IMR-90 (cell line): Measurements from ENCODE around the gene ERC2. TPM values are rescaled to one million over a fixed set of nuclear protein-coding genes. Genes with fewer than 3 reads are reported as not detected.

Experiments used
- ATAC-seq: fragments of 200-7000 bp; cut with Tn5 transposase; 2 replicates; pipeline ENCODE4 v1.9.1; 2020; ENCODE audit warnings: low read depth, mild to moderate bottlenecking, moderate library complexity
- BruUV-seq: library from RNA; stranded (reverse); fragments of 400-500 nt; replicated peaks from 2 replicates; lab custom pipeline; 2021; lab: Mats Ljungman, UMichigan
- CTCF ChIA-PET: fragments of 300-600 bp; formaldehyde crosslinking; extraction: SDS; loops from one replicate; lab custom pipeline; 2021; ENCODE audit warnings: antibody characterized with exemption; lab: Yijun Ruan, JAX
- POLR2A ChIA-PET: fragments of 300-600 bp; sonication (Branson Sonifier 250); formaldehyde crosslinking; loops from one replicate; lab custom pipeline; 2022; ENCODE audit warnings: antibody characterized with exemption; ENCODE audit not compliant: unreplicated experiment; lab: Charles Lee
- DNase-seq: peaks from one replicate; pipeline ENCODE4 v3.0.0; 2013
- H2AFZ ChIP-seq: replicated peaks from 2 replicates; pipeline ENCODE3; 2013; ENCODE audit warnings: low read length, mild to moderate bottlenecking; ENCODE audit not compliant: poor library complexity
- H2AK5ac ChIP-seq: 2 replicates; pipeline ENCODE4 v1.6.1; 2013; ENCODE audit warnings: low read depth, low read length, inconsistent platforms
- H2AK9ac ChIP-seq: replicated peaks from 2 replicates; pipeline ENCODE3; 2013; ENCODE audit warnings: mild to moderate bottlenecking, low read depth, low read length, moderate library complexity; ENCODE audit not compliant: poor library complexity
- H2BK120ac ChIP-seq: 2 replicates; pipeline ENCODE4 v1.6.1; 2013; ENCODE audit warnings: low read depth, low read length, inconsistent platforms
- H2BK15ac ChIP-seq: 3 replicates; pipeline ENCODE4 v1.6.1; 2013; ENCODE audit warnings: low read depth, low read length, inconsistent platforms
- H2BK20ac ChIP-seq: 2 replicates; pipeline ENCODE4 v1.6.1; 2013; ENCODE audit warnings: low read depth, mild to moderate bottlenecking, inconsistent platforms, low read length, moderate library complexity
- H2BK5ac ChIP-seq: 2 replicates; pipeline ENCODE4 v1.6.1; 2013; ENCODE audit warnings: mild to moderate bottlenecking, low read depth, low read length, inconsistent platforms; ENCODE audit not compliant: poor library complexity, severe bottlenecking
- H3K14ac ChIP-seq: replicated peaks from 2 replicates; pipeline ENCODE4 v1.6.1; 2013; ENCODE audit warnings: low read depth, low read length, inconsistent platforms
- H3K18ac ChIP-seq: 2 replicates; pipeline ENCODE4 v1.6.1; 2013; ENCODE audit warnings: low read depth, low read length, control low read depth
- H3K23ac ChIP-seq: 2 replicates; pipeline ENCODE4 v1.6.1; 2013; ENCODE audit warnings: low read depth, low read length, inconsistent platforms
- H3K27ac ChIP-seq: 2 replicates; pipeline ENCODE4 v1.5.1; 2013; ENCODE audit warnings: mild to moderate bottlenecking, control low read depth, low read length; ENCODE audit not compliant: insufficient read depth
- H3K27me3 ChIP-seq: 2 replicates; pipeline ENCODE4 v1.6.1; 2013; ENCODE audit warnings: low read length; ENCODE audit not compliant: control insufficient read depth, insufficient read depth
- H3K36me3 ChIP-seq: 2 replicates; pipeline ENCODE4 v1.6.1; 2013; ENCODE audit warnings: low read length, mixed read lengths; ENCODE audit not compliant: control insufficient read depth, insufficient read depth
- H3K4ac ChIP-seq: 2 replicates; pipeline ENCODE4 v1.6.1; 2013; ENCODE audit warnings: low read depth, low read length, inconsistent platforms
- H3K4me1 ChIP-seq: 2 replicates; pipeline ENCODE4 v1.6.1; 2013; ENCODE audit warnings: low read length, mixed read lengths; ENCODE audit not compliant: control insufficient read depth, insufficient read depth
- H3K4me2 ChIP-seq: 2 replicates; pipeline ENCODE4 v1.6.1; 2013; ENCODE audit warnings: low read depth, mild to moderate bottlenecking, control low read depth, low read length, moderate library complexity
- H3K4me3 ChIP-seq: 2 replicates; pipeline ENCODE4 v1.5.1; 2013; ENCODE audit warnings: low read depth, mild to moderate bottlenecking, control low read depth, low read length, moderate library complexity; ENCODE audit not compliant: insufficient read depth
- H3K56ac ChIP-seq: 2 replicates; pipeline ENCODE4 v1.6.1; 2013; ENCODE audit warnings: low read length, inconsistent platforms; ENCODE audit not compliant: insufficient read depth; ENCODE audit errors: extremely low read depth
- H3K79me1 ChIP-seq, 2 experiments: 2 replicates each; pipeline ENCODE4 v1.6.1; 2013; ENCODE audit warnings: low read length in 2 of 2, inconsistent platforms in 1 of 2, low read depth in 1 of 2
- H3K9ac ChIP-seq: 2 replicates; pipeline ENCODE4 v1.6.1; 2013; ENCODE audit warnings: low read depth, low read length, control low read depth
- H3K9me1 ChIP-seq: 2 replicates; pipeline ENCODE4 v1.6.1; 2013; ENCODE audit warnings: low read length, inconsistent platforms; ENCODE audit not compliant: insufficient read depth
- H3K9me3 ChIP-seq: 2 replicates; pipeline ENCODE4 v1.6.1; 2013; ENCODE audit warnings: low read length; ENCODE audit not compliant: control insufficient read depth, insufficient read depth
- H4K20me1 ChIP-seq: 2 replicates; pipeline ENCODE4 v1.6.1; 2013; ENCODE audit warnings: low read length, inconsistent platforms; ENCODE audit not compliant: insufficient read depth
- H4K5ac ChIP-seq: 2 replicates; pipeline ENCODE4 v1.6.1; 2013; ENCODE audit warnings: mild to moderate bottlenecking, low read depth, low read length, control low read depth
- H4K8ac ChIP-seq, 2 experiments: 2 replicates each; pipeline ENCODE4 v1.6.1; 2013; ENCODE audit warnings: low read depth in 2 of 2, low read length in 2 of 2, control low read depth in 1 of 2, inconsistent platforms in 1 of 2
- H4K91ac ChIP-seq: 2 replicates; pipeline ENCODE4 v1.6.1; 2013; ENCODE audit warnings: low read depth, low read length, inconsistent platforms; ENCODE audit not compliant: insufficient read depth
- CEBPB ChIP-seq: IDR thresholded peaks from 2 replicates; pipeline ENCODE4 v1.6.1; 2012; ENCODE audit warnings: low read depth, low read length, improper control_type of control experiment
- FOS ChIP-seq: fragments of 150-350 bp; IDR thresholded peaks from 2 replicates; pipeline ENCODE4 v1.6.1; 2016; ENCODE audit warnings: low read depth, low read length
- MAFK ChIP-seq: IDR thresholded peaks from 2 replicates; pipeline ENCODE4 v1.6.1; 2012; ENCODE audit warnings: low read depth, low read length, improper control_type of control experiment
- NFE2L2 ChIP-seq: fragments of 150-350 bp; IDR thresholded peaks from 2 replicates; pipeline ENCODE4 v1.6.1; 2016; ENCODE audit warnings: low read depth, mild to moderate bottlenecking, low read length
- RCOR1 ChIP-seq: IDR thresholded peaks from 2 replicates; pipeline ENCODE4 v1.6.1; 2012; ENCODE audit warnings: mild to moderate bottlenecking, low read length, improper control_type of control experiment; ENCODE audit not compliant: insufficient replicate concordance
- RFX5 ChIP-seq: IDR thresholded peaks from 2 replicates; pipeline ENCODE4 v1.8.0; 2012; ENCODE audit warnings: low read depth, mild to moderate bottlenecking, low read length, moderate library complexity
- WGBS, 2 experiments: methylation state at CpG; one replicate each; pipeline versions ENCODE4 v1.1.5 to v1.1.7; 2013; ENCODE audit warnings: missing lambda C conversion rate in 2 of 2; ENCODE audit not compliant: insufficient read length in 1 of 2; ENCODE audit errors: extremely low coverage in 2 of 2; 5-methylcytosine and 5-hydroxymethylcytosine counted together
- dilution Hi-C: fragments of 300-500 bp; cut with HindIII; formaldehyde crosslinking; loops from one replicate; pipeline ENCODE4 v1.14.3; 2018; ENCODE audit warnings: low sequenced_read_pairs; ENCODE audit not compliant: unreplicated experiment
- in situ Hi-C: fragments of 300-500 bp; cut with MboI; formaldehyde crosslinking; loops from 3 replicates; pipeline ENCODE4 v1.14.3; 2019; ENCODE audit warnings: low sequenced_read_pairs, inconsistent platforms, mixed read lengths
- intact Hi-C: fragments of 100-400 bp; cut with micrococcal nuclease; formaldehyde crosslinking; loops from 2 replicates; pipeline ENCODE4 v1.10.0; 2022
- polyA plus RNA-seq, 3 experiments: library from polyadenylated mRNA; depleted of rRNA; stranded (reverse); fragments of >200 nt; gene quantifications; 2 replicates each; pipeline ENCODE4 v1.2.3, GENCODE V29; 2012; ENCODE audit warnings: low replicate concordance in 1 of 3
- total RNA-seq: library from RNA; depleted of rRNA; stranded (reverse); fragments of >200 nt; gene quantifications from 2 replicates; pipeline ENCODE4 v1.2.3, GENCODE V29; 2012
- TF ChIP-seq, protein P1 (sequence below): fragments of 150-350 bp; IDR thresholded peaks from 2 replicates; pipeline ENCODE4 v1.6.1; 2016; ENCODE audit warnings: low read depth, mild to moderate bottlenecking, low read length, moderate library complexity, borderline replicate concordance

The ERC2 gene
- total and polyA plus RNA-seq, 2 of the 4 experiments (the other 2 are of a cell fraction), result 0.17 to 0.18 TPM

DNA sequence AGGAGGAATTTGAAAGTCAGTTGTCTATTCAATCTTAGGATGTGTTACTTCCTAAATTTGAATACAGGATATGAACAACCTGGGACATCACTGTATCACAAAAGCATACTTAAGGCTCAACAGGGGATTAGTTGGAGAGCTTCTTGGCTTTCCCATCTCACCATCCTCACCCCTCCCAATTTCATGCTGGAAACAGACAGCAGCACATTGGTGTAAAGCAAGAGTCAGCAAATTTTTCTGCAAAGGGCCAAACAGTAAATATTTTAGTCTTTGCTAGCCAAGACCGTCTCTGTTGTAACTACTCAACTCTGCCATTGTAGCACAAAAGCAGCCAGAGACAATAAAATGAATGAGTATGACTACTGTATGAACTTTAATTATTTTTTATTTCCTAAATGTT lies 94.9 kb downstream of the ERC2 start:
- POLR2A ChIA-PET, result no interaction called here
- H3K9me3 ChIP-seq, result peaks cover 3% of the 10 kb centered on the region; the same call in 1 of the 2 replicates
- H2BK15ac ChIP-seq, result no peak overlapping the region
- in situ Hi-C loops (no loop called here), intact Hi-C loops (no loop called here), dilution Hi-C loops (no loop called here)
- no peak overlapping the region for H2AK9ac ChIP-seq
- no peaks in the 10 kb centered on the region for H4K20me1 ChIP-seq
- no peak overlapping the region for H4K8ac ChIP-seq
- no peak overlapping the region for H4K91ac ChIP-seq
- no peaks in the 10 kb centered on the region for H3K79me1 ChIP-seq
- CTCF ChIA-PET, result interaction anchor here (1.1 kb wide), 1 partner anchor 47 kb away, joined by 4 read pairs; no protein-coding TSS in a partner anchor
- H3K9ac ChIP-seq, result no peak overlapping the region
- H3K4ac ChIP-seq, result no peak overlapping the region
- H3K9me1 ChIP-seq, result no peaks in the 10 kb centered on the region
- no peak overlapping the region for H2BK20ac ChIP-seq
- no peak overlapping the region for H2BK5ac ChIP-seq
- H3K23ac ChIP-seq, result no peak overlapping the region
- no peaks in the 10 kb centered on the region for H3K36me3 ChIP-seq
- no peaks in the 10 kb centered on the region for H3K27me3 ChIP-seq
- H3K56ac ChIP-seq, result no peak overlapping the region
- no CpG with 5 or more reads among the region's 1 CpG for WGBS, 2 experiments
- no peak for ATAC-seq
- no TSS peak for BruUV-seq
- no peak overlapping the region for H2AK5ac ChIP-seq
- no peak for DNase-seq
- no peak overlapping the region for H2BK120ac ChIP-seq
- no peak overlapping the region for H4K5ac ChIP-seq
- no peak overlapping the region for H3K4me2 ChIP-seq
- TF ChIP-seq MAFK (peak; percentile 43; the same call in 1 of the 2 replicates), RCOR1 (no peak), FOS (no peak), NFE2L2 (no peak), CEBPB (no peak), RFX5 (no peak)
- TF ChIP-seq, protein P1, sequence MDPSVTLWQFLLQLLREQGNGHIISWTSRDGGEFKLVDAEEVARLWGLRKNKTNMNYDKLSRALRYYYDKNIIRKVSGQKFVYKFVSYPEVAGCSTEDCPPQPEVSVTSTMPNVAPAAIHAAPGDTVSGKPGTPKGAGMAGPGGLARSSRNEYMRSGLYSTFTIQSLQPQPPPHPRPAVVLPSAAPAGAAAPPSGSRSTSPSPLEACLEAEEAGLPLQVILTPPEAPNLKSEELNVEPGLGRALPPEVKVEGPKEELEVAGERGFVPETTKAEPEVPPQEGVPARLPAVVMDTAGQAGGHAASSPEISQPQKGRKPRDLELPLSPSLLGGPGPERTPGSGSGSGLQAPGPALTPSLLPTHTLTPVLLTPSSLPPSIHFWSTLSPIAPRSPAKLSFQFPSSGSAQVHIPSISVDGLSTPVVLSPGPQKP, result no peak
- H3K14ac ChIP-seq, result no peak overlapping the region
- H3K4me1 ChIP-seq, result no peaks in the 10 kb centered on the region
- H3K18ac ChIP-seq, result no peak overlapping the region
- no peak overlapping the region for H3K4me3 ChIP-seq
- no peak overlapping the region for H3K27ac ChIP-seq
- no peak overlapping the region for H2AFZ ChIP-seq
